Measurements from ENCODE around the gene SPACA4. TPM values are rescaled to one million over a fixed set of nuclear protein-coding genes. Genes with fewer than 3 reads are reported as not detected.

The SPACA4 gene
- polyA plus RNA-seq, 1 donor (not counting 4 experiments of a cell fraction or from before 2014, with no cell fraction given): 0.08 TPM

DNA sequence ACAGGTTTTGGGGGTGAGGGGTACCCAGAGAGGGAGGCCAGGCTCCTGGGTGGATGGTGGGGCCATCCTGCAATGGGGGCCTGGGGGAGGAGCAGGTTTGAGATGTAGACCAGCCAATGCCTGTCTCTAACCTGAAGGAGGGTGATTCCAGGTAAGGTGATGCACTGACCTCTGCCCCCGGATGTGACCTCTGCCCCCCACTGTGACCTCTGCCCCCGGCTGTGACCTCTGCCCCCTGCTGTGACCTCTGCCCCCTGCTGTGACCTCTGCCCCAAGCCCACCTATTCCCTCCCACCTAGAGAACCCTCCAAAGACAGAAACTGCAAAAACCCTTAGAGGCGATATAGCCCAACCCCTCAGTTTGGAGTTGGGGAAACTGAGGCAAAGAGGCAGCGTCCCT, 10.3 kb upstream of the SPACA4 start:
- Histone ChIP-seq H3K4me3 (ENCODE audit: control insufficient read depth in 2 of 3, extremely low read depth in 1 of 3, insufficient read depth in 2 of 3, low read depth in 1 of 3, low read length in 3 of 3) (no peak overlapping the region), H3K9ac (ENCODE audit: control insufficient read depth, extremely low read depth, insufficient read depth, low read length) (no peak overlapping the region), H3K27ac (ENCODE audit: control insufficient read depth, insufficient read depth, low read length) (no peak overlapping the region), H3K79me2 (ENCODE audit: control insufficient read depth, insufficient read depth, low read length) (no peaks in the 10 kb centered on the region), H3K27me3 (ENCODE audit: control insufficient read depth, extremely low read depth, insufficient read depth, low read length) (no peaks in the 10 kb centered on the region), H3K4me1 (ENCODE audit: control insufficient read depth, extremely low read depth, insufficient read depth, low read length) (no peaks in the 10 kb centered on the region), H3K36me3 (ENCODE audit: control insufficient read depth in 2 of 2, extremely low read depth in 1 of 2, insufficient read depth in 2 of 2, low read length in 2 of 2) (no peaks in the 10 kb centered on the region), H3K9me3 (ENCODE audit: control insufficient read depth, low read depth, low read length) (no peaks in the 10 kb centered on the region), H3K9me1 (ENCODE audit: control insufficient read depth, extremely low read depth, insufficient read depth, low read length) (no peaks in the 10 kb centered on the region), H2AFZ (ENCODE audit: control insufficient read depth, low read length) (no peak overlapping the region), H3K4me2 (ENCODE audit: control insufficient read depth, extremely low read depth, insufficient read depth, low read depth, low read length) (no peak overlapping the region), H4K20me1 (ENCODE audit: control insufficient read depth, extremely low read depth, insufficient read depth, low read length) (no peaks in the 10 kb centered on the region)
- no peak for TF ChIP-seq CTCF (optimal IDR thresholded peaks at IDR 0.05 in 1 of 3, IDR thresholded peaks at IDR 0.05 in 1 of 3, conservative IDR thresholded peaks at IDR 0.05 in 1 of 3; ENCODE audit: extremely low read depth in 1 of 3, insufficient read depth in 2 of 3, low read length in 3 of 3)
- TF ChIP-seq EZH2 (IDR thresholded peaks at IDR 0.05; ENCODE audit: low read length): no peak
- no peak for FAIRE-seq
- DNase-seq (ENCODE audit: low read depth, low spot score): no peak
- dilution Hi-C loops (cut with MboI; ENCODE audit: extremely low pct_ligation_motif_present, low sequenced_read_pairs): no loop called here

- Histone ChIP-seq H3K27ac (ENCODE audit: control insufficient read depth, insufficient read depth, low read length) (no peak overlapping the region), H3K9me1 (ENCODE audit: control insufficient read depth, extremely low read depth, insufficient read depth, low read length) (no peaks in the 10 kb centered on the region), H3K79me2 (ENCODE audit: control insufficient read depth, insufficient read depth, low read length) (no peaks in the 10 kb centered on the region), H2AFZ (ENCODE audit: control insufficient read depth, low read length) (no peak overlapping the region), H3K9me3 (ENCODE audit: control insufficient read depth, low read depth, low read length) (no peaks in the 10 kb centered on the region), H3K27me3 (ENCODE audit: control insufficient read depth, extremely low read depth, insufficient read depth, low read length) (no peaks in the 10 kb centered on the region), H3K4me1 (ENCODE audit: control insufficient read depth, extremely low read depth, insufficient read depth, low read length) (no peaks in the 10 kb centered on the region), H3K4me2 (ENCODE audit: control insufficient read depth, extremely low read depth, insufficient read depth, low read depth, low read length) (no peak overlapping the region), H3K4me3 (ENCODE audit: control insufficient read depth in 2 of 3, extremely low read depth in 1 of 3, insufficient read depth in 2 of 3, low read depth in 1 of 3, low read length in 3 of 3) (no peak overlapping the region), H3K9ac (ENCODE audit: control insufficient read depth, extremely low read depth, insufficient read depth, low read length) (no peak overlapping the region), H3K36me3 (ENCODE audit: control insufficient read depth in 2 of 2, extremely low read depth in 1 of 2, insufficient read depth in 2 of 2, low read length in 2 of 2) (no peaks in the 10 kb centered on the region), H4K20me1 (ENCODE audit: control insufficient read depth, extremely low read depth, insufficient read depth, low read length) (no peaks in the 10 kb centered on the region)
- DNase-seq (ENCODE audit: low read depth, low spot score): no peak
- no peak for FAIRE-seq
- TF ChIP-seq EZH2 (IDR thresholded peaks at IDR 0.05; ENCODE audit: low read length): no peak
- TF ChIP-seq CTCF (optimal IDR thresholded peaks at IDR 0.05 in 1 of 3, IDR thresholded peaks at IDR 0.05 in 1 of 3, conservative IDR thresholded peaks at IDR 0.05 in 1 of 3; ENCODE audit: extremely low read depth in 1 of 3, insufficient read depth in 2 of 3, low read length in 3 of 3): no peak
- dilution Hi-C loops (cut with MboI; ENCODE audit: extremely low pct_ligation_motif_present, low sequenced_read_pairs): no loop called here
Measured at GRCh38 chr19:48596679-48597465, 9.7 kb upstream of the SPACA4 start.
